K562 (cell line): Measurements from ENCODE around the gene ABHD3. TPM values are rescaled to one million over a fixed set of nuclear protein-coding genes. Genes with fewer than 3 reads are reported as not detected.

Experiments
- ASH1L ChIP-seq: fragments of 450-650 bp; IDR thresholded peaks from 2 replicates; pipeline ENCODE4 v1.6.1; 2018; ENCODE audit warnings: borderline replicate concordance, mild to moderate bottlenecking, low read depth; ENCODE audit not compliant: partially characterized antibody
- CHD1 ChIP-seq: fragments of 200-600 bp; sonication (generic); IDR thresholded peaks from one replicate; pipeline ENCODE4 v1.6.1; 2012; ENCODE audit warnings: mild to moderate bottlenecking, moderate library complexity, low read length, inconsistent platforms
- HMG20B ChIP-seq: fragments of 250-450 bp; sonication (Bioruptor Pico); IDR thresholded peaks from 2 replicates; pipeline ENCODE4 v1.5.0; 2021; ENCODE audit warnings: mild to moderate bottlenecking
- JUNB ChIP-seq: fragments of 450-650 bp; formaldehyde crosslinking; conservative IDR thresholded peaks from 2 replicates; pipeline ENCODE4 v1.4.0; 2020; ENCODE audit warnings: mild to moderate bottlenecking
- KLF6 ChIP-seq: fragments of 250-450 bp; sonication (Bioruptor Pico); IDR thresholded peaks from 2 replicates; pipeline ENCODE4 v1.4.0; 2020; ENCODE audit warnings: mild to moderate bottlenecking, moderate library complexity, borderline replicate concordance
- MAFK ChIP-seq: IDR thresholded peaks from 2 replicates; pipeline ENCODE4 v1.6.1; 2011; ENCODE audit warnings: low read length, improper control_type of control experiment
- NFYB ChIP-seq: IDR thresholded peaks from 2 replicates; pipeline ENCODE4 v1.6.1; 2011; ENCODE audit warnings: mild to moderate bottlenecking, moderate library complexity; ENCODE audit not compliant: insufficient read length; ENCODE audit errors: extremely low read depth
- SNRNP70 ChIP-seq: fragments of 200-400 bp; formaldehyde crosslinking; optimal IDR thresholded peaks from 2 replicates; pipeline ENCODE3; 2017; ENCODE audit warnings: low read depth, low read length
- STAT6 ChIP-seq: sonication (generic); formaldehyde crosslinking; IDR thresholded peaks from 2 replicates; pipeline ENCODE4 v1.8.1; 2023; ENCODE audit warnings: mild to moderate bottlenecking, missing genetic modification reagents
- TCFL5 ChIP-seq: fragments of 250-450 bp; sonication (Bioruptor Pico); conservative IDR thresholded peaks from 2 replicates; pipeline ENCODE4 v1.6.1; 2021; ENCODE audit warnings: mild to moderate bottlenecking, moderate library complexity, matching md5 sums
- THRAP3 ChIP-seq: fragments of 450-650 bp; IDR thresholded peaks from 2 replicates; pipeline ENCODE4 v1.6.1; 2016; ENCODE audit warnings: mild to moderate bottlenecking, inconsistent platforms, borderline replicate concordance
- THRB ChIP-seq: fragments of 450-650 bp; formaldehyde crosslinking; conservative IDR thresholded peaks from 2 replicates; pipeline ENCODE4 v1.4.0; 2022; ENCODE audit warnings: mild to moderate bottlenecking, missing genetic modification characterization
- ZC3H4 ChIP-seq: sonication (generic); formaldehyde crosslinking; IDR thresholded peaks from 2 replicates; pipeline ENCODE4 v1.9.0; 2021; ENCODE audit warnings: missing genetic modification reagents, borderline replicate concordance
- ZNF184 ChIP-seq: sonication (generic); formaldehyde crosslinking; IDR thresholded peaks from 2 replicates; pipeline ENCODE4 v1.5.0; 2020; ENCODE audit warnings: missing genetic modification reagents
- ZNF239 ChIP-seq: fragments of 250-450 bp; sonication (Bioruptor Pico); IDR thresholded peaks from 2 replicates; pipeline ENCODE4 v1.4.0; 2020; ENCODE audit warnings: mild to moderate bottlenecking
- ZNF280A ChIP-seq: fragments of 450-650 bp; IDR thresholded peaks from 2 replicates; pipeline ENCODE4 v1.6.1; 2018; ENCODE audit warnings: mild to moderate bottlenecking, low read depth; ENCODE audit not compliant: partially characterized antibody
- ZNF384 ChIP-seq: IDR thresholded peaks from 2 replicates; pipeline ENCODE4 v1.6.1; 2012; ENCODE audit warnings: low read depth, low read length, improper control_type of control experiment
- ZNF398 ChIP-seq: fragments of 250-450 bp; sonication (Bioruptor Pico); IDR thresholded peaks from 2 replicates; pipeline ENCODE4 v1.8.0; 2021; ENCODE audit warnings: moderate library complexity, mild to moderate bottlenecking, inconsistent platforms
- ZNF41 ChIP-seq: fragments of 250-450 bp; sonication (Bioruptor Pico); conservative IDR thresholded peaks from 2 replicates; pipeline ENCODE4 v1.4.0; 2020; ENCODE audit warnings: mild to moderate bottlenecking
- polyA plus RNA-seq, 8 experiments: library from polyadenylated mRNA; depleted of rRNA in 4 of 8; stranded (reverse) in 5 of 8; unstranded in 3 of 8; fragments of >200 nt; fragmentation: Nextera tagmentation in 2 of 8; fragmentation: Illumina TruSeq in 1 of 8; extraction: Ambion mirVana in 2 of 8; extraction: Trizol in 1 of 8; gene quantifications; 2 replicates each; pipeline versions ENCODE4 v1.2.1 to v1.2.3, GENCODE V29; 2011 to 2014; ENCODE audit warnings: inconsistent platforms in 1 of 8, missing spikeins in 1 of 8
- total RNA-seq, 7 experiments: library from RNA; depleted of rRNA in 6 of 7; stranded (reverse); fragments of >200 nt in 6 of 7; fragmentation: Illumina TruSeq in 2 of 7; extraction: Trizol in 2 of 7; gene quantifications; 2 replicates each; pipeline versions ENCODE4 v1.2.1 to v1.2.3, GENCODE V29; 2011 to 2021; ENCODE audit warnings: low replicate concordance in 1 of 7
- TF ChIP-seq, protein P1 (sequence below): fragments of 250-450 bp; sonication (Bioruptor Pico); IDR thresholded peaks from 2 replicates; pipeline ENCODE4 v1.8.0; 2022; ENCODE audit warnings: inconsistent platforms, mild to moderate bottlenecking, moderate library complexity, borderline replicate concordance

The ABHD3 gene
- total and polyA plus RNA-seq, 9 of the 15 experiments (the other 6 are each of a cell fraction or from before 2014, with no cell fraction given): 6.3 to 38.8 (median 19.4) TPM

DNA sequence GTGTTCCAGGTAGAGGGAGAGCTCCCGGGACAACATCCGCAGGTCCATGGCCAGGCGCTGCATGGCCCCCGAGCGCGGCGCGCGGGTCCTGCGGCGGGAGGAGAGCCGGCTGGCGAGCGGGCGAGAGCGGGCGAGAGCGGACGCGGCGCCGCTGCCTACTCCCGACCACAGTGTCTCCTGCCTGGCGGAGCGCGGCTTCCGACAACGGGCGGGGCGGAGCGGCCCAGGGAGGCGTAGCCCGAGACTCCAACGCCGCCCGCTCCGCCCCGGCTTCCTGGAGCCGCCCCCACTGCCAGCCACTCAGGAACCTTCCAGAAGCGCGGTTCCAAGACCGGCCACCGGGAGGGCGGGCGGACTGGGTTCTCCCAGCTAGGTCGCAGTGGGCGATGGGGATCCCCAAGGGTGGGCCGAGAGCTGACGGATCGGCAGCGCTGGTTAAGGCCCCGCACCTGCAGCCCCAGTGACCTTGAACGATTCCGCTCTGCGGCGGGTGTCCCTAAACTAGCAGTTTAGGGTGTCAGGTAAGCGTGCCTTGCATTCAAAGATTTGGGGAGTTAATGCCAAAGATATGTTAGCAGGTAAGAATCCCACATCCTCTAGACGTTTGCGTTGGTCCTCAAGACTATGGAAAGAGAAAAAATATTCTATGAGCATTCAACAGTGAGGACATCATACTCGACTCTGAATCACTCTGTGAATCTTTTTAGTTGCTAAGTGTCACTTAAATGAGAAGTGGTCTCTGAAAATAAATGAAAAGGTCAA is at the start of gene ABHD3 (continued):
- TF ChIP-seq ZNF184 (CRISPR knock-in tag) (no peak), ZC3H4 (no peak), ASH1L (no peak), ZNF398 (CRISPR knock-in tag) (no peak), JUNB (CRISPR knock-in tag) (no peak), TCFL5 (no peak), HMG20B (CRISPR knock-in tag) (no peak), SNRNP70 (no peak), THRAP3 (no peak), NFYB (no peak), MAFK (no peak), ZNF280A (no peak), ZNF41 (CRISPR knock-in tag) (no peak), ZNF239 (CRISPR knock-in tag) (no peak), STAT6 (CRISPR knock-in tag) (no peak), KLF6 (no peak), CHD1 (no peak), ZNF384 (no peak), THRB (no peak)
- TF ChIP-seq, protein P1, sequence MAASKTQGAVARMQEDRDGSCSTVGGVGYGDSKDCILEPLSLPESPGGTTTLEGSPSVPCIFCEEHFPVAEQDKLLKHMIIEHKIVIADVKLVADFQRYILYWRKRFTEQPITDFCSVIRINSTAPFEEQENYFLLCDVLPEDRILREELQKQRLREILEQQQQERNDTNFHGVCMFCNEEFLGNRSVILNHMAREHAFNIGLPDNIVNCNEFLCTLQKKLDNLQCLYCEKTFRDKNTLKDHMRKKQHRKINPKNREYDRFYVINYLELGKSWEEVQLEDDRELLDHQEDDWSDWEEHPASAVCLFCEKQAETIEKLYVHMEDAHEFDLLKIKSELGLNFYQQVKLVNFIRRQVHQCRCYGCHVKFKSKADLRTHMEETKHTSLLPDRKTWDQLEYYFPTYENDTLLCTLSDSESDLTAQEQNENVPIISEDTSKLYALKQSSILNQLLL: no peak
